HCT116 (cell line): ENCODE measurements around the gene PELI1. TPM values are rescaled to one million over a fixed set of nuclear protein-coding genes. Genes with fewer than 3 reads are reported as not detected.

Source experiments
- ATAC-seq: fragments of 200-7000 bp; cut with Tn5 transposase; 2 replicates; pipeline ENCODE4 v1.9.1; 2020; ENCODE audit warnings: mild to moderate bottlenecking, moderate library complexity
- BruUV-seq: library from RNA; stranded (reverse); fragments of 400-500 nt; replicated peaks from 2 replicates; lab custom pipeline; 2021; lab: Mats Ljungman, UMichigan
- CTCF ChIA-PET: fragments of 300-600 bp; sonication (Branson Sonifier 250); formaldehyde crosslinking; loops from one replicate; lab custom pipeline; 2021; ENCODE audit warnings: antibody characterized with exemption; lab: Charles Lee
- POLR2A ChIA-PET: fragments of 300-600, 350-600 bp; sonication (Branson Sonifier 250); formaldehyde crosslinking; loops from one replicate; lab custom pipeline; 2021; ENCODE audit warnings: antibody characterized with exemption; lab: Charles Lee
- RAD21 ChIA-PET, 2 experiments: fragments of 300-600 bp; sonication (Branson Sonifier 250); formaldehyde crosslinking; loops; one replicate each; lab custom pipeline; 2023; ENCODE audit warnings: low total read pairs in 2 of 2; ENCODE audit not compliant: uncharacterized antibody in 2 of 2, unreplicated experiment in 2 of 2, low non-redundant PET in 1 of 2; lab: Charles Lee
- DNase-seq: peaks from one replicate; pipeline ENCODE4 v3.0.0-alpha.2; 2010; ENCODE audit warnings: low read depth, low spot score
- H2AFZ ChIP-seq: fragments of 200-600 bp; shearing (Covaris generic), sonication (generic); 2 replicates; pipeline ENCODE4 v1.6.1; 2017; ENCODE audit warnings: low read depth, mixed run types, mixed read lengths, antibody characterized with exemption, low read length; ENCODE audit not compliant: poor library complexity, severe bottlenecking
- H3K27ac ChIP-seq: 2 replicates; pipeline ENCODE4 v1.5.1; 2012; ENCODE audit warnings: low read depth, low read length
- H3K27me3 ChIP-seq: fragments of 200-600 bp; sonication (generic); 2 replicates; pipeline ENCODE4 v1.6.1; 2016; ENCODE audit warnings: mixed run types, low read length, mixed read lengths; ENCODE audit not compliant: insufficient read depth
- H3K36me3 ChIP-seq, 2 experiments: fragments of 200-500 bp in 1 of 2; fragments of 200-600 bp in 1 of 2; sonication (Bioruptor generic) in 1 of 2; sonication (generic) in 1 of 2; 2 replicates each; pipeline versions ENCODE4 v1.5.1 to v1.6.1; 2014 to 2016; ENCODE audit warnings: low read length in 2 of 2, inconsistent platforms in 1 of 2, mixed read lengths in 1 of 2, mixed run types in 1 of 2; ENCODE audit not compliant: insufficient read depth in 2 of 2, control insufficient read depth in 1 of 2
- H3K4me1 ChIP-seq, 2 experiments: fragments of 200-600 bp in 1 of 2; sonication (generic) in 1 of 2; 2 replicates each; pipeline versions ENCODE4 v1.5.1 to v1.6.1; 2012 to 2017; ENCODE audit warnings: low read length in 2 of 2, inconsistent platforms in 1 of 2, mild to moderate bottlenecking in 1 of 2, mixed read lengths in 1 of 2, mixed run types in 1 of 2, moderate library complexity in 1 of 2; ENCODE audit not compliant: insufficient read depth in 2 of 2, control insufficient read depth in 1 of 2
- H3K4me2 ChIP-seq: fragments of 200-600 bp; sonication (generic); 2 replicates; pipeline ENCODE4 v1.6.1; 2017; ENCODE audit warnings: mixed run types, low read length, mixed read lengths
- H3K4me3 ChIP-seq, 2 experiments: fragments of 200-600 bp in 1 of 2; sonication (generic) in 1 of 2; replicated peaks in 1 of 2; 2 replicates each; pipeline ENCODE4 v1.5.1; 2011 to 2016; ENCODE audit warnings: low read length in 2 of 2, control low read depth in 1 of 2, low read depth in 1 of 2, mild to moderate bottlenecking in 1 of 2, mixed read lengths in 1 of 2, mixed run types in 1 of 2
- H3K79me2 ChIP-seq: fragments of 200-600 bp; sonication (generic); 2 replicates; pipeline ENCODE4 v1.6.1; 2017; ENCODE audit warnings: mild to moderate bottlenecking, mixed run types, low read length, moderate library complexity, mixed read lengths; ENCODE audit not compliant: insufficient read depth
- H3K9ac ChIP-seq: fragments of 200-600 bp; sonication (generic); 2 replicates; pipeline ENCODE4 v1.6.1; 2016; ENCODE audit warnings: low read length, mixed read lengths
- H3K9me2 ChIP-seq: fragments of 200-600 bp; sonication (generic), shearing (Covaris generic); 2 replicates; pipeline ENCODE4 v1.6.1; 2017; ENCODE audit warnings: mixed run types, mild to moderate bottlenecking, moderate library complexity; ENCODE audit not compliant: insufficient read depth
- H3K9me3 ChIP-seq, 2 experiments: fragments of 200-500 bp in 1 of 2; fragments of 200-600 bp in 1 of 2; sonication (Bioruptor generic) in 1 of 2; sonication (generic) in 1 of 2; 2 replicates each; pipeline ENCODE4 v1.6.1; 2014 to 2017; ENCODE audit warnings: low read length in 2 of 2, mixed read lengths in 2 of 2, inconsistent platforms in 1 of 2, low read depth in 1 of 2, mild to moderate bottlenecking in 1 of 2, mixed run types in 1 of 2, moderate library complexity in 1 of 2; ENCODE audit not compliant: control insufficient read depth in 1 of 2, insufficient read depth in 1 of 2
- H4K20me1 ChIP-seq: fragments of 200-600 bp; sonication (generic), shearing (Covaris generic); 2 replicates; pipeline ENCODE4 v1.6.1; 2017; ENCODE audit warnings: mixed run types, mild to moderate bottlenecking, moderate library complexity; ENCODE audit not compliant: insufficient read depth
- CBX3 ChIP-seq: IDR thresholded peaks from 2 replicates; pipeline ENCODE4 v1.6.1; 2012; ENCODE audit warnings: low read depth
- CEBPB ChIP-seq: IDR thresholded peaks from 2 replicates; pipeline ENCODE4 v1.6.1; 2012; ENCODE audit warnings: low read depth
- EGR1 ChIP-seq: IDR thresholded peaks from 2 replicates; pipeline ENCODE4 v1.6.1; 2012; ENCODE audit warnings: low read depth
- ELF1 ChIP-seq: IDR thresholded peaks from 2 replicates; pipeline ENCODE4 v1.6.1; 2012; ENCODE audit warnings: low read depth, borderline replicate concordance
- EZH2phosphoT487 ChIP-seq: fragments of 200-600 bp; IDR thresholded peaks from 2 replicates; pipeline ENCODE4 v1.6.1; 2018; ENCODE audit warnings: antibody characterized with exemption, borderline replicate concordance
- JUND ChIP-seq: IDR thresholded peaks from 2 replicates; pipeline ENCODE4 v1.6.1; 2012
- POLR2A ChIP-seq: IDR thresholded peaks from 2 replicates; pipeline ENCODE4 v1.7.0; 2011; ENCODE audit warnings: borderline replicate concordance; ENCODE audit not compliant: insufficient read depth, insufficient read length; ENCODE audit errors: extremely low read depth
- POLR2AphosphoS5 ChIP-seq: IDR thresholded peaks from 2 replicates; pipeline ENCODE4 v1.6.1; 2011; ENCODE audit warnings: mild to moderate bottlenecking, low read depth, low read length, moderate library complexity
- RAD21 ChIP-seq: IDR thresholded peaks from 2 replicates; pipeline ENCODE4 v1.6.1; 2012; ENCODE audit warnings: low read depth, mild to moderate bottlenecking
- SIN3A ChIP-seq: IDR thresholded peaks from 2 replicates; pipeline ENCODE4 v1.6.1; 2012; ENCODE audit warnings: low read depth
- SRF ChIP-seq: IDR thresholded peaks from 2 replicates; pipeline ENCODE4 v1.6.1; 2012; ENCODE audit warnings: low read depth
- YY1 ChIP-seq: IDR thresholded peaks from 2 replicates; pipeline ENCODE4 v1.6.1; 2011; ENCODE audit warnings: low read length, low read depth, moderate library complexity, mild to moderate bottlenecking; ENCODE audit not compliant: insufficient replicate concordance; ENCODE audit errors: extremely low read depth
- ZFX ChIP-seq: fragments of 450-650 bp; IDR thresholded peaks from 2 replicates; pipeline ENCODE4 v1.6.1; 2017
- ZNF274 ChIP-seq: fragments of 200-500 bp; sonication (Bioruptor generic); IDR thresholded peaks from 2 replicates; pipeline ENCODE4 v1.6.1; 2014; ENCODE audit warnings: mild to moderate bottlenecking, low read depth, low read length, inconsistent platforms
- intact Hi-C: fragments of 100-400 bp; cut with micrococcal nuclease; formaldehyde crosslinking; loops from 2 replicates; pipeline ENCODE4 v1.10.0; 2022
- total RNA-seq: library from RNA; stranded (reverse); gene quantifications from one replicate; pipeline ENCODE4 v1.2.1, GENCODE V29; 2021; ENCODE audit not compliant: unreplicated experiment
- TF ChIP-seq, protein P1 (sequence below): IDR thresholded peaks from 2 replicates; pipeline ENCODE4 v1.6.1; 2012
- TF ChIP-seq, protein P2 (sequence below), 3 experiments: fragments of 200-600 bp in 1 of 3; sonication (generic) in 1 of 3; IDR thresholded peaks in 2 of 3; conservative IDR thresholded peaks in 1 of 3; 2 replicates each; pipeline ENCODE4 v1.5.1; 2012 to 2017; ENCODE audit warnings: low read depth in 2 of 3, low read length in 2 of 3, antibody characterized with exemption in 1 of 3, borderline replicate concordance in 1 of 3, control low read depth in 1 of 3, mild to moderate bottlenecking in 1 of 3, mixed read lengths in 1 of 3, mixed run types in 1 of 3, moderate library complexity in 1 of 3; ENCODE audit not compliant: insufficient read depth in 1 of 3
- TF ChIP-seq, protein P3 (sequence below): IDR thresholded peaks from 2 replicates; pipeline ENCODE4 v1.6.1; 2012

The PELI1 gene
- total RNA-seq, 1 experiment from 2014 or later: 7.9 TPM

DNA sequence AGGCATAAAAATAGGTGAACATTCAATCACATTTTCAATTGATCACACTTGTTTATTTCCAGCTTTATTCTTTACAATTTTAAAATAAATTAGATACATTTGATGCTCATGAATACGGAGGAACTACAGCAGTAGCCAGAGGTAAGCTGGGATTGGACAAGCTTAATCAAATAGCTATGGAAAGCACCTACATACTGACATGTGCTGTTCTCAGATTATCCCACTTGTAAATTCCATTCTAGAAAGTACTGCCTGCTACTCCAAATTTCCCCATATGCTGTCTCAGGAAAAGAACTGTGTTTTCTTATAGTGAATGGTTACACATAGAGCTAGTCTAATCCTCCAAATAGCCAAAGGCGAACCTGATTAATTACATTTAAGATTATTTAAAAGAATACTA lies 24.2 kb downstream of the PELI1 start:
- CTCF ChIA-PET: no interaction called here
- Histone ChIP-seq H3K9me2 (no peaks in the 10 kb centered on the region), H3K9me3 (no peaks in the 10 kb centered on the region), H2AFZ (no peak overlapping the region), H3K4me1 (no peaks in the 10 kb centered on the region), H3K4me3 (no peak overlapping the region), H3K4me2 (no peak overlapping the region), H3K9ac (no peak overlapping the region), H4K20me1 (no peaks in the 10 kb centered on the region), H3K36me3 (no peaks in the 10 kb centered on the region), H3K27me3 (no peaks in the 10 kb centered on the region), H3K79me2 (no peaks in the 10 kb centered on the region), H3K27ac (no peak overlapping the region)
- no TSS peak for BruUV-seq
- DNase-seq (no peak), ATAC-seq (no peak)
- POLR2A ChIA-PET: interaction anchor here (1.1 kb wide), 1 partner anchor 12 kb away, joined by 3 read pairs; no protein-coding TSS in a partner anchor
- no peak for TF ChIP-seq ZFX
- TF ChIP-seq POLR2AphosphoS5: no peak
- TF ChIP-seq YY1: no peak
- TF ChIP-seq EGR1: no peak
- no peak for TF ChIP-seq SIN3A
- no peak for TF ChIP-seq RAD21
- TF ChIP-seq, protein P1, sequence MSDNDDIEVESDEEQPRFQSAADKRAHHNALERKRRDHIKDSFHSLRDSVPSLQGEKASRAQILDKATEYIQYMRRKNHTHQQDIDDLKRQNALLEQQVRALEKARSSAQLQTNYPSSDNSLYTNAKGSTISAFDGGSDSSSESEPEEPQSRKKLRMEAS: no peak
- TF ChIP-seq ELF1: no peak
- TF ChIP-seq EZH2phosphoT487: no peak
- no peak for TF ChIP-seq JUND
- TF ChIP-seq POLR2A: no peak
- TF ChIP-seq, protein P2, sequence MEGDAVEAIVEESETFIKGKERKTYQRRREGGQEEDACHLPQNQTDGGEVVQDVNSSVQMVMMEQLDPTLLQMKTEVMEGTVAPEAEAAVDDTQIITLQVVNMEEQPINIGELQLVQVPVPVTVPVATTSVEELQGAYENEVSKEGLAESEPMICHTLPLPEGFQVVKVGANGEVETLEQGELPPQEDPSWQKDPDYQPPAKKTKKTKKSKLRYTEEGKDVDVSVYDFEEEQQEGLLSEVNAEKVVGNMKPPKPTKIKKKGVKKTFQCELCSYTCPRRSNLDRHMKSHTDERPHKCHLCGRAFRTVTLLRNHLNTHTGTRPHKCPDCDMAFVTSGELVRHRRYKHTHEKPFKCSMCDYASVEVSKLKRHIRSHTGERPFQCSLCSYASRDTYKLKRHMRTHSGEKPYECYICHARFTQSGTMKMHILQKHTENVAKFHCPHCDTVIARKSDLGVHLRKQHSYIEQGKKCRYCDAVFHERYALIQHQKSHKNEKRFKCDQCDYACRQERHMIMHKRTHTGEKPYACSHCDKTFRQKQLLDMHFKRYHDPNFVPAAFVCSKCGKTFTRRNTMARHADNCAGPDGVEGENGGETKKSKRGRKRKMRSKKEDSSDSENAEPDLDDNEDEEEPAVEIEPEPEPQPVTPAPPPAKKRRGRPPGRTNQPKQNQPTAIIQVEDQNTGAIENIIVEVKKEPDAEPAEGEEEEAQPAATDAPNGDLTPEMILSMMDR (IDR thresholded peaks at IDR 0.05 in 2 of 3, conservative IDR thresholded peaks at IDR 0.05 in 1 of 3; ENCODE audit: borderline replicate concordance in 1 of 3, insufficient read depth in 1 of 3, low read depth in 2 of 3, low read length in 2 of 3): no peak
- no peak for TF ChIP-seq CBX3
- no peak for TF ChIP-seq ZNF274
- no peak for TF ChIP-seq CEBPB
- no peak for TF ChIP-seq SRF
- TF ChIP-seq, protein P3, sequence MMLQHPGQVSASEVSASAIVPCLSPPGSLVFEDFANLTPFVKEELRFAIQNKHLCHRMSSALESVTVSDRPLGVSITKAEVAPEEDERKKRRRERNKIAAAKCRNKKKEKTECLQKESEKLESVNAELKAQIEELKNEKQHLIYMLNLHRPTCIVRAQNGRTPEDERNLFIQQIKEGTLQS: no peak
- intact Hi-C loops: no loop called here
- RAD21 ChIA-PET: no interaction called here
